ENCODE measurements around the gene RAB9B. TPM values are rescaled to one million over a fixed set of nuclear protein-coding genes. Genes with fewer than 3 reads are reported as not detected.

The RAB9B gene
- total RNA-seq, 2 donors from 2014 or later: 0.18 to 0.25 TPM

DNA sequence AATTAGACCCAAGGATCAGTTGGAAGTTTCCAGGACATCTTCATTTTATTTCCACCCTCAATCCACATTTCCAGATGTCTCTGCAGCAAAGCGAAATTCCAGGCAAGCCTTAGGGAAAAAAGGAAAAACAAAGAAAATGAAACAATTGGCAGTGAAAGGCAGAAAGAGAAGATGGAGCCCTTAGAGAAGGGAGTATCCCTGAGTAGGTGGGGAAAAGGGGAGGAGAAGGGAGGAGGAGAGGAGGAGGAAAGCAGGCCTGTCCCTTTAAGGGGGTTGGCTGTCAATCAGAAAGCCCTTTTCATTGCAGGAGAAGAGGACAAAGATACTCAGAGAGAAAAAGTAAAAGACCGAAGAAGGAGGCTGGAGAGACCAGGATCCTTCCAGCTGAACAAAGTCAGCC lies 55.5 kb downstream of the RAB9B start, which contains the start of gene PLP1:
Gene PLP1 (plus strand): TSS at position 295 of the 400 bp plus-strand sequence. CDS start 156 bp downstream, outside the sequence.
- H3K4me3 Mint-ChIP-seq: no peak within 1 kb of the TSS
- H3K9me3 ChIP-seq (ENCODE audit: control insufficient read depth, low read length, poor library complexity, severe bottlenecking): no peaks in the 10 kb centered on the region
- H3K36me3 Mint-ChIP-seq (ENCODE audit: low read depth): no peaks in the 10 kb centered on the region
- H3K27ac Mint-ChIP-seq: no peak within 1 kb of the TSS
- no peaks in the 10 kb centered on the region for H3K4me1 Mint-ChIP-seq
- ATAC-seq (no peak), DNase-seq (no peak)
- H3K27me3 Mint-ChIP-seq: peaks cover 23% of the 10 kb centered on the region

DNA sequence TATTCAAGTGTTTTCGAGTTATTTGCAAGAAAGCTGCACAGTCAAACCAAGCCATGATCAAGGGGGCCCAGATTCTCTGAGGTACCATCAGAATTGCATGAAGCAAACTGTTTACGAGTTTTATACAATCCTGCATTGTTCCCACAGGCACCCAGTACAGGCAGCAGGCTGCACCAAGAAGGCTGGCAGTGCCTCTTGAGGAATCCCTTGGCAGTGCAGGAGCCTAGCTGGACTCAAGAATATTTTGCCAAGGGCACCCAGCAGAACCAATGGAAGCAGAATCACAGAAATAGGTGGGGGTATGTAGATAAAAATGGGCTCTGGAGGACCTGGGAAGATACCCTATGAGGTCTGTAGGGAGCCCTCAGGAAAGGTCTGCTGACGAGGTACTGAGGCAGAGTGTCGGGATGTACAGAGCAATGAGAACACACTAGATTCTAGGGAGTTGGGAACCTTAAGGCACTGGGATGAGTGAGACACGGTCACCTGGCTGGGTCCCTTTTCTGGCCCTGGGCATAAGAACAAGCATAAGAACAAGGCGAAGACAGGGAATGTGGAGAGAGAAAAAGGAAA lies 57.9 kb downstream of the RAB9B start:
- Mint-ChIP-seq H3K36me3 (ENCODE audit: low read depth) (no peaks in the 10 kb centered on the region), H3K27me3 (peaks cover 23% of the 10 kb centered on the region), H3K4me3 (no peak overlapping the region), H3K27ac (no peak overlapping the region), H3K4me1 (no peaks in the 10 kb centered on the region)
- H3K9me3 ChIP-seq (ENCODE audit: control insufficient read depth, low read length, poor library complexity, severe bottlenecking): no peaks in the 10 kb centered on the region
- DNase-seq (no peak), ATAC-seq (no peak)

DNA sequence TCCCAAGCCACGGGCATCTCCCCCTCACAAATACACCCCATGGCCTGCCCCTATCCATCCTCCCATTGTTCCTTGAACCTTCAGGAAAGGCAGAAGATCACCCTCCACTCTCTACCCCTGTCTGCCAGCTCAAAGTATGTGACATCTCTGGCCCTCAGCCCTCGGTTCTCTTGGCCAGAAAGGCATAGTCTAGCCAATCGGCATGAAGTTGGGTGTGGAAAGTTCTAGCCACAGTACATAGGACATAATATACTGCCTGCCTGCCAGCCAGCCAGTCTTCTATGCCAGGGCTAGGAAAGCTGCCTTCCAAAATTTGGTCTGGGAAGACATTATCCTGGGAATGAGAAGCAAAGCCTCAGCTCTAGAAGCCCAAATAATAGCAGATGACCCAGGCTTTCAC lies 58.6 kb downstream of the RAB9B start:
- Mint-ChIP-seq H3K27ac (no peak overlapping the region), H3K4me3 (no peak overlapping the region), H3K36me3 (ENCODE audit: low read depth) (no peaks in the 10 kb centered on the region), H3K27me3 (peaks cover 23% of the 10 kb centered on the region), H3K4me1 (no peaks in the 10 kb centered on the region)
- ATAC-seq: no peak
- no peaks in the 10 kb centered on the region for H3K9me3 ChIP-seq (ENCODE audit: control insufficient read depth, low read length, poor library complexity, severe bottlenecking)
- DNase-seq: no peak

Other genes starting within 250 kb of the RAB9B start
- gene TCEAL4, start 246.7 kb downstream of the RAB9B start, total RNA-seq: 10 to 100 TPM in 1 of 2 donors, 1 to 10 TPM in 1; 6.6 to 11.9 TPM
- gene TCEAL3, start 224.3 kb downstream of the RAB9B start, total RNA-seq: 1 to 10 TPM; 5.2 to 7.6 TPM
- 1 to 10 TPM; 3.7 to 4.7 TPM for gene TCEAL1, start 203.3 kb downstream of the RAB9B start, total RNA-seq
- 100 to 1,000 TPM; 176 to 192 TPM for gene MORF4L2, start 145.6 kb downstream of the RAB9B start, total RNA-seq
- not detected for gene TMEM31, start 121.3 kb downstream of the RAB9B start, total RNA-seq
- gene PLP1, start 55.4 kb downstream of the RAB9B start, total RNA-seq: not detected
- 1 to 10 TPM; 7.2 TPM for gene TMSB15B, start 130.4 kb upstream of the RAB9B start, total RNA-seq
- gene H2BW1, start 181.5 kb upstream of the RAB9B start, total RNA-seq: not detected
- not detected for gene H2BW2, start 207.7 kb upstream of the RAB9B start, total RNA-seq
- gene TMSB15C, start 244.0 kb upstream of the RAB9B start, total RNA-seq: 1 to 10 TPM; 1.6 to 3.1 TPM